GM19468 (cell line): ENCODE measurements around the gene OR5J2.
"Not testable (repeated sequence)": the region's sequence is repeated elsewhere in the genome, so short reads cannot be mapped to it uniquely, and the experiment has no call there.

ENCODE experiments used
- ATAC-seq: cut with Tn5 transposase; IDR thresholded peaks from one replicate; pipeline ENCODE4 v1.9.1; 2021; ENCODE audit warnings: mild to moderate bottlenecking, moderate library complexity, moderate number of reproducible peaks; ENCODE audit not compliant: unreplicated experiment; ENCODE audit errors: extremely low read depth

The OR5J2 gene

GRCh38 chr11:56176318-56176717 is at the start of gene OR5J2:
Gene OR5J2 (plus strand): TSS chr11:56176618. CDS start chr11:56176618, 0 bp downstream.
- ATAC-seq = no peak

- no peak for ATAC-seq
Measured at GRCh38 chr11:56140151-56140661, 36.2 kb upstream of the OR5J2 start, which contains the start of gene OR8J3. Gene OR8J3 (minus strand): TSS chr11:56140201. CDS start chr11:56137718, 2,483 bp downstream.

DNA sequence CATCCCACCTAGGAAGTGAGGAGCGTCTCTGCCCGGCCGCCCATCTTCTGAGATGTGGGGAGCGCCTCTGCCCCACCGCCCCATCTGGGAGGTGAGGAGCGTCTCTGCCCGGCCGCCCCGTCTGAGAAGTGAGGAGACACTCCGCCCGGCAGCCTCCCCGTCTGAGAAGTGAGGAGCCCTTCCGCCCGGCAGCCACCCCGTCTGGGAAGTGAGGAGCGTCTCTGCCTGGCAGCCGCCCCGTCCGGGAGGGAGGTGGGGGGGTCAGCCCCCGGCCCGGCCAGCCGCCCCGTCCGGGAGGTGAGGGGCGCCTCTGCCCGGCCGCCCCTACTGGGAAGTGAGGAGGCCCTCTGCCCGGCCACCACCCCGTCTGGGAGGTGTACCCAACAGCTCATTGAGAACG is 32.7 kb upstream of the OR5J2 start:
- not testable (repeated sequence) for ATAC-seq

GRCh38 chr11:56151376-56151775 is 25.0 kb upstream of the OR5J2 start:
- ATAC-seq = no peak

- no peak for ATAC-seq
Measured at GRCh38 chr11:56152333-56152732, 24.1 kb upstream of the OR5J2 start.

- ATAC-seq = no peak
Measured at GRCh38 chr11:56160217-56160616, 16.2 kb upstream of the OR5J2 start, which contains the start of gene OR8K5. Gene OR8K5 (minus strand): TSS chr11:56160317. CDS start chr11:56160317, 0 bp downstream.

GRCh38 chr11:56163804-56164203 is 12.6 kb upstream of the OR5J2 start:
- no peak for ATAC-seq

- ATAC-seq = no peak
Measured at GRCh38 chr11:56172256-56172830, 4.1 kb upstream of the OR5J2 start.

DNA sequence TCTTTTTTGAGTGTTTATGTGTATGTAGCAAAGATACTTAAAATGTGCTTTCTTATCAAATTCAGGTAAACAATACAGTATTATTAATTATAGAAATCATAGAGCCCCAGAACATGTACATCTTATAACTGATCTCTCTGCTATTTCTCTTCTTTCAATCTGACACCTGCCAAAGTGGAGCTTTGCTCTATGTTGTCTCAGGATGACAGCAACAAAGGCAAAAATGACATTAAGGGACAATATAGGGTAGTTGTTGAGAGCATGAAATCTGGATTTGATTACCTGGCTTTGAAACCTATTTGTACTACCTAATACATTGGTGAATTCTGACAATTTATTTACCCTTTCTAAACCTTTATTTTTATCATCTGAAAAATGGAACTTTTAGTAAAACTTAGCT is 7.0 kb downstream of the OR5J2 start:
- no peak for ATAC-seq

GRCh38 chr11:56188602-56189001 is 12.2 kb downstream of the OR5J2 start:
- ATAC-seq = no peak

DNA sequence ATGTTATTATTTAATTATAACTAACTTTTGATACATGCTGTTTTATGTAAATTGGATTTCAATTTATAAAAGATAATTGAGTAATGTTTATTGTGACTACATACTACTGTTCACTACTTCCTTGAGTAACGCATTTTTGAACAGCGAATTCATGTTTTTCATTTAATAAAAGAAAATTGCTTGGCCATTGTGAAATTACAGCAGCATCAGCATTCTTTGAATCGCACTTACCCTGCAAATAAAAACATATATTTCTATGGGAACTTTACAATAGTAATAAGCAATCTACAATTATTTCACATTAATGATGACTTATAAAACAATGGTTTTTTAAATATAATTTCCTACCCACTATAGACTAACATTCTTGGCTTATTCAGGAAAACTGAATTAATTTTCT is 20.3 kb downstream of the OR5J2 start:
- no peak for ATAC-seq

GRCh38 chr11:56197367-56197766 is 20.9 kb downstream of the OR5J2 start:
- no peak for ATAC-seq

DNA sequence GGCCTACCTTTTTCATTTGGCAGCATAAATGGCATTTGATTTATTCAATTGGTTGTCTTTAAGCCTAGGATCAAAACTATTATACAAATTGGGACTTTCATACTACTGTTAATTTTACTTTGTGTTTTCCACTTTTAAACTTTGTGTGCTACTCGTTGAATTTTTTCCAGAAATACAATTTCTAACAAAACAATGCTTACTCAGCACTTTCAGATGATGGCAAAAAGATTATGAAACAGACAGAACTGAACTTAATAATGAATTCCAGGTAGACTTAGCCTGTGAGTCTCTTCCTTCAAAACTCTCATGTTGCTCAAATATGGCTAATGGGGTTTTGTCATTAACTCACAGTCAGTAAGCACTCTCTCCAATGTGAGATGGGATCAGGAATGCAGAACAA is 31.4 kb downstream of the OR5J2 start:
- ATAC-seq = no peak

DNA sequence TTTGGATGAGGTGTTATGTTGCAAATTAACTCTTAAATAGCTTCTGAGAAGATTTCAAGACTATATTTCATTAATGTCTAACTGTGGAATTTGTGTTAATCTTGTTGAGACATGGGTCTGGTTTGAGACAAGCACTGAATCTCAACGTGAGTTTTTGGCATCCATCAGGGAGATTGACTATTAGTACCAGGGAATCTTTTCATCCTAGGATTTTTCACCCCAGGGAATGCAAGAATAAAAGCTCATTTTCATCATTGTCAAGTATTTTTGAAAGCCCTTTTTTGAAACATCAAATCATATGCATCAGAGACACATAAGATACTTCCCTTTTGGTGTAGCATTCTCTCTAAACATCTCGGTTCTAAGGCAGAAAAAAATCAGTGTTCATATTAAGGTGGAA is 38.1 kb downstream of the OR5J2 start:
- no peak for ATAC-seq

DNA sequence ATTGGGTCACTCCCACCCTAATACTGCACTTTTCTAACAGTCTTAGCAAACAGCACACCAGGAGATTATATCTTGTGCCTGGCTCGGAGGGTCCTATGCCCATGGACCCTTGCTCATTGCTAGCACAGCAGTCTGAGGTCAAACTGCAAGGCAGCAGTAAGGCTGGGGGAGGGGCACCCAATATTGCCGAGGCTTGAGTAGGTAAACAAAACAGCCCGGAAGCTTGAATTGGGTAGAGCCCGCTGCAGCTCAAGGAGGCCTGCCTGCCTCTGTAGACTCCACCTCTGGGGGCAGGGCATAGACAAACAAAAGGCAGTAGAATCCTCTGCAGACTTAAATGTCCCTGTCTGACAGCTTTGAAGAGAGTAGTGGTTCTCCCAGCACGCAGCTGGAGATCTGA is 43.3 kb downstream of the OR5J2 start:
- not testable (repeated sequence) for ATAC-seq
